Hepatocyte (in vitro differentiated cells): ENCODE data around the gene PLIN4.

ENCODE experiments used
- CTCF ChIP-seq: fragments of 200-600 bp; sonication (generic); IDR thresholded peaks from 2 replicates; pipeline ENCODE4 v1.5.1; 2016; ENCODE audit warnings: antibody characterized with exemption, mild to moderate bottlenecking; ENCODE audit not compliant: poor library complexity
- EZH2 ChIP-seq: fragments of 200-600 bp; sonication (generic); IDR thresholded peaks from 2 replicates; pipeline ENCODE4 v1.6.1; 2016; ENCODE audit warnings: antibody characterized with exemption, mild to moderate bottlenecking, borderline replicate concordance
- EZH2phosphoT487 ChIP-seq: fragments of 200-600 bp; sonication (generic); IDR thresholded peaks from one replicate; pipeline ENCODE4 v1.6.1; 2018; ENCODE audit warnings: antibody characterized with exemption, mild to moderate bottlenecking, low read depth, moderate library complexity; ENCODE audit not compliant: unreplicated experiment, severe bottlenecking

DNA sequence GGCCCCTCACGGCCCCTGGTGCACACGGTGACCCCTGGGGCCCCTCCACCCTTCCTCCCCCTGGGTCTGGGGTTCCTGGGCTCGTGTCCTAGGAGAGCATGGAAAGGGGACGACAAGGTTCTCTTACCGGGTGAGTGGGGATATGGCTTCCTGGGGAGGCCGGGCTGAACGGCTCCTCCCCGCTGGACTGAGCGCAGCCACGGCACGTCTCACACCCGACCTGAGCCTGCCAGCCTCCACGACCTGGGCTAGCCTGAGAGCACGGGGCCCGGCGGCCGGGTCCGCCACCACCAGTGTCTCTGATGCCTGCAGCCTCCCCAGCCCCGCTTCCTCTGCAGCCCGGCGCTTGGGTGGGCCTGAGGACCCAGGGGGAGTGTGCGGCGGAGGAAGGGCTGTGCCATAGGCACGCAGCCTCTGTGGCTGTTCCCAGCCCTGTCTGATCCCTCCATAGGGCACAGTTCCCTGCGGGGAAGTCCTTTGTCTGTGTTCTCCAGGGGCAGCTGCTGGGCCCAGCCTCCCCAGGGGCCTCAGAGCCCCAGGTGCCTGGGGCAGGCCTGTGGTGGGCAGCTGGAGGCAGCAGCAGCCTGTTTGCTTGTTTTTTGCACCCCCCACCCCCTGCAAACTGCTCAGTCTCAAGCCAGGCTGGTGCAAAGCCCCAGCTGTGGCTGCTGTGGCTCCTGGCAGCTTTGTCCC, 15.0 kb downstream of the PLIN4 start:
- TF ChIP-seq CTCF (no peak), EZH2 (no peak), EZH2phosphoT487 (no peak)
